Activated T-helper 1 cell treated with anti-CD3 and anti-CD28 coated beads, Interleukin-2, amount 50 U/mL, for 16 hours (primary cell): ENCODE results near the gene ZAR1L.
"Not testable (repeated sequence)": the region's sequence is repeated elsewhere in the genome, so short reads cannot be mapped to it uniquely, and the experiment has no call there.

Experiments used
- DNase-seq, 2 donors: peaks; one replicate each; pipeline ENCODE4 v3.0.0-alpha.2; 2020; ENCODE audit warnings: low read depth in 1 of 2, low spot score in 1 of 2

The ZAR1L gene

DNA sequence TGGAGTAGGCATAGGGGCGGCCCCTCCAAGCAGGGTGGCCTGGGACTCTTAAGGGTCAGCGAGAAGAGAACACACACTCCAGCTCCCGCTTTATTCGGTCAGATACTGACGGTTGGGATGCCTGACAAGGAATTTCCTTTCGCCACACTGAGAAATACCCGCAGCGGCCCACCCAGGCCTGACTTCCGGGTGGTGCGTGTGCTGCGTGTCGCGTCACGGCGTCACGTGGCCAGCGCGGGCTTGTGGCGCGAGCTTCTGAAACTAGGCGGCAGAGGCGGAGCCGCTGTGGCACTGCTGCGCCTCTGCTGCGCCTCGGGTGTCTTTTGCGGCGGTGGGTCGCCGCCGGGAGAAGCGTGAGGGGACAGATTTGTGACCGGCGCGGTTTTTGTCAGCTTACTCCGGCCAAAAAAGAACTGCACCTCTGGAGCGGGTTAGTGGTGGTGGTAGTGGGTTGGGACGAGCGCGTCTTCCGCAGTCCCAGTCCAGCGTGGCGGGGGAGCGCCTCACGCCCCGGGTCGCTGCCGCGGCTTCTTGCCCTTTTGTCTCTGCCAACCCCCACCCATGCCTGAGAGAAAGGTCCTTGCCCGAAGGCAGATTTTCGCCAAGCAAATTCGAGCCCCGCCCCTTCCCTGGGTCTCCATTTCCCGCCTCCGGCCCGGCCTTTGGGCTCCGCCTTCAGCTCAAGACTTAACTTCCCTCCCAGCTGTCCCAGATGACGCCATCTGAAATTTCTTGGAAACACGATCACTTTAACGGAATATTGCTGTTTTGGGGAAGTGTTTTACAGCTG lies at the start of gene ZAR1L, which contains the start of gene BRCA2:
Gene ZAR1L (minus strand): TSS at position 126 of the 790 bp plus-strand sequence. CDS start 3,438 bp downstream, outside the sequence.
Gene BRCA2 (plus strand): TSS at position 271 of the 790 bp plus-strand sequence. CDS start 953 bp downstream, outside the sequence.
- peak; percentile 73 to 75 for DNase-seq

DNA sequence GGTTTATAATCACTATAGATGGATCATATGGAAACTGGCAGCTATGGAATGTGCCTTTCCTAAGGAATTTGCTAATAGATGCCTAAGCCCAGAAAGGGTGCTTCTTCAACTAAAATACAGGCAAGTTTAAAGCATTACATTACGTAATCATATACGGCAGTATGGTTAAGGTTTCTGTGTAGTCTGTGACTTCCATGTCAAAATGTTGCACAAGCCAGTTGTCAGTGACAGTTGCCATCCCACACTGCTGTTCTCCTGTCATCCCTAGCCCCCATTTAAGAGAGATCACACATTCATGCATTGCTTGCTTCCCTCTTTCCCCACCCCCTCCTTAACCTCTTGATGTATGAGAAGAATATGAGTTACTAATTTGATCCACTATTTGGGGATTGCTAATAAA lies 47.4 kb upstream of the ZAR1L start:
- DNase-seq, result no peak

DNA sequence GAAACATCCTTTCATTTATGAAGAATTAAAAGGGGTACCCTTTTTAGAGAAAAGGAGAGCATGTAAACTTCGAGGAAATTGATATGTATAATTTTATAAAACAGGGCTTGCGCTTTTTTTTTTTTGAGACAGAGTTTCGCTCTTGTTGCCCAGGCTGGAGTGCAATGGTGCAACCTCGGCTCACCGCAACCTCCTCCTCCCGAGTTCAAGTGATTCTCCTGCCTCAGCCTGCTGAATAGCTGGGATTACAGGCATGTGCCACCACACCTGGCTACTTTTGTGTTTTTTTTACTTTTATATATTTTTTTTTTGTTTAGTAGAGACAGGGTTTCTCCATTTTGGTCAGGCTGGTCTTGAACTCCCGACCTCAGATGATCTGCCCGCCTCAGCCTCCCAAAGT lies 40.8 kb upstream of the ZAR1L start:
- not testable (repeated sequence) for DNase-seq

DNA sequence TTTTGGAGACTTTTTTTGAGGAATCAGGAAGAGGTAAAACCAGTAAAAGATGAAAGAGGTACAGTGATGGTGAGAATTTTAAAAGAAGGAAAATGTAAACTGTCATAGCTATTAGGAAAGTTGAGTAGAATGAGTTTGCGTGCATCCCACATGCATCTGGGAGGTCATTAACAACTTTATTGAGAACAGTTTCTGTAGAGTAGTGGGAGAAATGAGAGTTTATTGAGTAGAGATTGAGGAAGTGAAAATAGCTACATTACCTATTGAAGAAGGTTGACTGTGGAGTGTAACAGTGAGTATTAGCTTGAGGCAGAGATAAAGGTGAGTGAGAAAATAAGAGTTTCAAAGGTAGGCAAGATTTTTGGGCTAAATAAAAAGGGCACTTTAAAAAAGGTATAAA lies 38.9 kb upstream of the ZAR1L start:
- no peak for DNase-seq

- not testable (repeated sequence) for DNase-seq
Measured at GRCh38 chr13:32350839-32351441, 35.8 kb upstream of the ZAR1L start.

DNA sequence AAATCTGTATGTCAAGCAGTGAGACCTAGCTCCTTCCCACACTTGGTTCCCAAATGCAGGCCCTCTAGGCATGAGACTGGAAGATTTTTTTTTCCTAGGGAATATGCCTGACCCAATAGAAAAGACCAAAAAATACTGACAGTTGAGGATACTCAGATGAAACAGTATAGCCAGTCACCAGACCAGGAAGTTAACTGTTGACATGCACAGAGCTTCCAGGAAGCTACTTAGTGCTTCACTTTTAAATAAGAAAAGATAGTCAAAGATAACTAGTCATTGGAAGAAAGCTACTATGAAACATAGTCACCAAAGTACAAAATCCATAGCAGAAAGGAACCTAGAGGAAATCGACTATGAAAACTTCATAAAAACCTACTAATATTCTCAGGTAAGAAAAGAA lies 32.5 kb upstream of the ZAR1L start:
- no peak for DNase-seq

- DNase-seq, result no peak
Measured at GRCh38 chr13:32340914-32341313, 25.8 kb upstream of the ZAR1L start.

DNA sequence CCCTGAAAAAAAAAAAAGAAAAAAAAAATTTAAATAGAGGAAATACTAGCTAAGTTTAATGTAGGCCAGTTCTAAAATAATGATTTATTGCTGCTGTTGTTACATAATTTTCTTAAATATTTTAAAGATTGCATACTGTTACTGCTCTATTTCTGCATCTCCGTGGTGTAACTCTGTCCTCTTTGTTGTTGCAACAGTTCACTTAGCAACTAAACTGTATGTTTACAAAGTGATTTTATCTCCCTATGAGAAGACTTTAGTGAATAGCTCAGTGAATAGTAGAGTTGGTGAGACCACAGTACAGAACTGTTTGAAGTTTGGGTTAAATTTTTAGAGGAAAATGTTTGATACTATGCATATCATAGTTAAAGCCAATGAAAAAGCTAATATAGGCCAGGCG lies 19.5 kb upstream of the ZAR1L start:
- no peak for DNase-seq

DNA sequence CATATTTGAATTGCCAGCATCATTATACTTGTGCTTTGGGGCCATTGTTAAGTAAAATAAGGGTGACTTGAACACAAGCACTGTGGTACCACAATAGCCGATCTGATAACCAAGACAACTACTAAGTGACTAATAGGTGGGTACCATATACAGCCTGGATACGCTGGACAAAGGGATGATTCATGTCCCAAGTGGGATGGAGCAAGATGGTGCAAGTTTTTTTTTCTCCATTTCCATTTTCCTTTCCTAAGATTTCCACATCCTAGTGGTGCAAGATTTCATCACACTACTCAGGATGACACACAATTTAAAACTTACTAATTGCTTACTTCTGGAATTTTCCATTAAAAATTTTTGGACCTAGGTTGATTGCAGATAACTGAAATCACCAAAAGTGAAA lies 15.3 kb upstream of the ZAR1L start:
- no peak for DNase-seq

DNA sequence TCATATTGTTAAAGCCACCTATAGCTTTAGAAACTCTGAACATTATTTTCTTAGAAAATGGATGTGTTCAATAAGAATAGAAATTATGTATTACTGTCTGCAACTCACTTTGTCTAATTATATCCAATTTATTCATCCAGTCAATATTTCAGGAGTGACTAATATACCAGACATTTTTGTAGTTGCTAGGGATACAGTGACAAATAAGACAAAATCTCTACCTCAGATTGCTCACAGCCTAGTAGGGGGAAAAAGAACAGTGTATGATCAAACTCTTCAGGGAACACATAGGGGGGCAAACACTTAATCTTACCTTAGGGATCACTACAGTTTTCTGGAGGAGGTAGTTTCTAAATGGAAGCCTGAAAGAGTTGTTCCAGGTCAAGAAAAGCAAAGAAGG lies 8.7 kb upstream of the ZAR1L start:
- DNase-seq, result no peak

DNA sequence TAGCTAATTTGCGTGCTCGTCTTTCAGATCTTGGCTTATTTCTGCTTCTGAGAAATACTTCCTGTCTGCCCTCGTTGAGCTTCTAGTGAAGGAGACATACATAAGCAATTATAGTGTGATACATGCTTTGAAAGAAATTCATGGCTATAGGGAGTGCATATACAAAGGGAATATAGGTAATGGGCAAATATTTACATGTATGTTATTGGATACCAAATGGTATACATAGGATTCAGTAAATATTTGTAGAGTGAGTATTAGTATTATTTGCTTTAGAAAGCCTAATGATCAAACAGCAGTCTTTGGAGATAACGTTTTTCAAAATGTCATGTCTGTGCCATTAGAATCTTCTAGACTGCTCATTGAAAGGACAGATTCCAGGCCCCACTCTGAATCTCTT lies 5.4 kb upstream of the ZAR1L start:
- no peak for DNase-seq

GRCh38 chr13:32317716-32318465 lies 2.7 kb upstream of the ZAR1L start:
- DNase-seq, result no peak

GRCh38 chr13:32316501-32316900 lies 1.3 kb upstream of the ZAR1L start:
- DNase-seq, result no peak

DNA sequence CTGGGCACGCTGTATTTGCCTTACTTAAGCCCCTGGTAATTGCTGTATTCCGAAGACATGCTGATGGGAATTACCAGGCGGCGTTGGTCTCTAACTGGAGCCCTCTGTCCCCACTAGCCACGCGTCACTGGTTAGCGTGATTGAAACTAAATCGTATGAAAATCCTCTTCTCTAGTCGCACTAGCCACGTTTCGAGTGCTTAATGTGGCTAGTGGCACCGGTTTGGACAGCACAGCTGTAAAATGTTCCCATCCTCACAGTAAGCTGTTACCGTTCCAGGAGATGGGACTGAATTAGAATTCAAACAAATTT lies 821 bp upstream of the ZAR1L start:
- DNase-seq, result no peak

GRCh38 chr13:32314271-32315237 lies 609 bp downstream of the ZAR1L start:
- DNase-seq, result peak; percentile 12 to 15

DNA sequence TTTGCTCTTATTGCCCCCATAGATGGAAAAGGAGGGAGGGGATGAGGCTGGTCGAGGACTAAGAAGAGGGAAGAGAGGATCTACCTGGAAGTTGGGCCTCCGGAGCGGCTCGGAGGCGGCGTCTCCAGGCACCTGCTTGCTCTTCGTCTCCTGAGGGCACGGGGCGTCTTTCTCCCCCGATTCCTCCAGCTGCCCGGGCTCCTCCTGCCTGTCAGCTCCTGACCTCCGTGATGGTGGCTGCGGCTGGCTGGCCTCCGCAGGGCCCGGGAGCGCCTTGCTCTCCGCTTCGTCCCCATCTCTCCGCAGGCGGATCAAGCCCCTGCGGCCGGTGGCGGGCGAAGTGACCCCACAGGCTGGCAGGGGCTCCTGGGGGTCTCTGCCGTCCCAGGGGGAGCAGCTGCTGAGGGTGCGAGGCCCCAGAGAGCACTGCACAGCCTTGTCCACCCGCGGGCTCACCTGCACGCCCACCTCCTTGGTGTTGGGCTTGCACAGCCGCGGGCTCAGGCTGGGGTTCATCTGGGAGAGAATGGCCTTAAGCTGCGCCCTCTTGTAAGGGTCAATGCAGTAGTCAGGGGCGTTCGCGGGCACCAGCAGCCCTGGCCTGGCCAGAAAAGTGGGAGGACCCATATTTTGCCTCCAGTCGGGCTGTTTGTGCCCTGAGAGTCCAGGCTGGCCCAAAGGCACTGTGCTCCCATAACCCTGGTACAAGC lies 3.8 kb downstream of the ZAR1L start:
- no peak for DNase-seq

- DNase-seq, result no peak
Measured at GRCh38 chr13:32310134-32310706, 4.9 kb downstream of the ZAR1L start.

- no peak for DNase-seq
Measured at GRCh38 chr13:32309312-32310133, 5.6 kb downstream of the ZAR1L start.

GRCh38 chr13:32305646-32306045 lies 9.5 kb downstream of the ZAR1L start:
- no peak for DNase-seq
